ENCODE data around the gene FRG2B. TPM values are rescaled to one million over a fixed set of nuclear protein-coding genes. Genes with fewer than 3 reads are reported as not detected.
"Not testable (repeated sequence)": the region's sequence is repeated elsewhere in the genome, so short reads cannot be mapped to it uniquely, and the experiment has no call there.

FRG2B gene
- total RNA-seq, 6 experiments from 2014 or later, result not detected

- TF ChIP-seq CTCF (IDR thresholded peaks at IDR 0.05), result peak; percentile 17; the same call in 1 of the 2 replicates
- H3K9me3 Mint-ChIP-seq; H3K4me1 Mint-ChIP-seq (ENCODE audit: low read depth); H3K36me3 Mint-ChIP-seq (ENCODE audit: low read depth); H3K27me3 Mint-ChIP-seq (ENCODE audit: insufficient read depth); H3K4me3 Mint-ChIP-seq; DNase-seq; H3K27ac Mint-ChIP-seq: not testable (repeated sequence)
Observed at GRCh38 chr10:133637202-133637845, 10.7 kb upstream of the FRG2B start.

GRCh38 chr10:133630723-133631249, 4.2 kb upstream of the FRG2B start:
- not testable (repeated sequence) for H3K9me3 Mint-ChIP-seq; H3K36me3 Mint-ChIP-seq (ENCODE audit: low read depth); H3K27ac Mint-ChIP-seq; H3K4me3 Mint-ChIP-seq; DNase-seq; H3K27me3 Mint-ChIP-seq (ENCODE audit: insufficient read depth); H3K4me1 Mint-ChIP-seq (ENCODE audit: low read depth)

GRCh38 chr10:133622544-133622943, 4.1 kb downstream of the FRG2B start:
- not testable (repeated sequence) for H3K9me3 Mint-ChIP-seq; H3K27ac Mint-ChIP-seq; DNase-seq; H3K4me3 Mint-ChIP-seq; H3K36me3 Mint-ChIP-seq (ENCODE audit: low read depth); H3K4me1 Mint-ChIP-seq (ENCODE audit: low read depth)
- peaks cover 10% of the 10 kb centered on the region for H3K27me3 Mint-ChIP-seq (ENCODE audit: insufficient read depth)

GRCh38 chr10:133618851-133619250, 7.7 kb downstream of the FRG2B start:
- H3K36me3 Mint-ChIP-seq (ENCODE audit: low read depth), result no peaks in the 10 kb centered on the region; the same call in 1 of the 2 replicates
- H3K27me3 Mint-ChIP-seq (ENCODE audit: insufficient read depth), result peaks cover 13% of the 10 kb centered on the region
- H3K27ac Mint-ChIP-seq, result no peak overlapping the region
- DNase-seq, result no peak
- no peak overlapping the region for H3K4me3 Mint-ChIP-seq
- peaks cover 10% of the 10 kb centered on the region; the same call in 1 of the 2 replicates for H3K9me3 Mint-ChIP-seq
- TF ChIP-seq CTCF (IDR thresholded peaks at IDR 0.05), result no peak
- no peaks in the 10 kb centered on the region for H3K4me1 Mint-ChIP-seq (ENCODE audit: low read depth)

GRCh38 chr10:133617196-133617595, 9.4 kb downstream of the FRG2B start:
- DNase-seq, result no peak
- Mint-ChIP-seq H3K4me1 (ENCODE audit: low read depth) (no peaks in the 10 kb centered on the region), H3K4me3 (no peak overlapping the region), H3K27me3 (ENCODE audit: insufficient read depth) (peaks cover 12% of the 10 kb centered on the region), H3K9me3 (peaks cover 5% of the 10 kb centered on the region; the same call in 1 of the 2 replicates), H3K27ac (no peak overlapping the region), H3K36me3 (ENCODE audit: low read depth) (no peaks in the 10 kb centered on the region; the same call in 1 of the 2 replicates)
- no peak for TF ChIP-seq CTCF (IDR thresholded peaks at IDR 0.05)

- Mint-ChIP-seq H3K27me3 (ENCODE audit: insufficient read depth) (peaks cover 9% of the 10 kb centered on the region), H3K4me1 (ENCODE audit: low read depth) (no peaks in the 10 kb centered on the region), H3K36me3 (ENCODE audit: low read depth) (no peaks in the 10 kb centered on the region), H3K9me3 (peaks cover 5% of the 10 kb centered on the region; the same call in 1 of the 2 replicates), H3K4me3 (no peak overlapping the region), H3K27ac (no peak overlapping the region)
- TF ChIP-seq CTCF (IDR thresholded peaks at IDR 0.05), result no peak
- no peak for DNase-seq
Observed at GRCh38 chr10:133616371-133617130, 10.0 kb downstream of the FRG2B start.

Data from HFFc6 (cell line).